Naive thymus-derived CD4-positive, alpha-beta T cell (primary cell): Measurements from ENCODE around the gene GNPTAB. TPM values are rescaled to one million over a fixed set of nuclear protein-coding genes. Genes with fewer than 3 reads are reported as not detected.
A peak's percentile ranks its signal among the peaks of the same experiment; 100 is the strongest.

Experiments used
- ATAC-seq: fragments of 150-1000 bp; cut with Tn5 transposase; 2 replicates; pipeline ENCODE4 v1.10.0; 2021; ENCODE audit warnings: mild to moderate bottlenecking, moderate library complexity
- CTCF ChIA-PET: fragments of 350-600 bp; sonication (Branson Sonifier 250); formaldehyde crosslinking; loops from one replicate; lab custom pipeline; 2021; ENCODE audit warnings: antibody characterized with exemption; lab: Charles Lee
- POLR2A ChIA-PET: fragments of 350-600 bp; sonication (Branson Sonifier 250); formaldehyde crosslinking; loops from one replicate; lab custom pipeline; 2021; ENCODE audit warnings: antibody characterized with exemption, inconsistent platforms; lab: Charles Lee
- DNase-seq, 9 donors: peaks; one replicate each; pipeline versions ENCODE4 v3.0.0 to v3.0.0-alpha.2; 2020 to 2022; ENCODE audit warnings: mixed read lengths in 1 of 9
- H3K27ac ChIP-seq: one replicate; pipeline ENCODE4 v1.7.0; 2013; ENCODE audit warnings: mild to moderate bottlenecking, low read depth, low read length, moderate library complexity
- H3K27me3 ChIP-seq, 2 donors: one replicate each; pipeline ENCODE4 v1.7.0; 2013; ENCODE audit warnings: low read length in 2 of 2, mild to moderate bottlenecking in 2 of 2, moderate library complexity in 2 of 2; ENCODE audit not compliant: control insufficient read depth in 2 of 2, insufficient read depth in 2 of 2
- H3K36me3 ChIP-seq, 3 experiments: 1 replicate in 2 of 3; 2 replicates in 1 of 3; pipeline ENCODE4 v1.7.0; 2013; ENCODE audit warnings: low read length in 3 of 3, mild to moderate bottlenecking in 3 of 3, moderate library complexity in 1 of 3; ENCODE audit not compliant: insufficient read depth in 3 of 3, control insufficient read depth in 2 of 3
- H3K4me1 ChIP-seq, 2 donors: one replicate each; pipeline ENCODE4 v1.7.0; 2013; ENCODE audit warnings: low read length in 2 of 2, mild to moderate bottlenecking in 2 of 2, moderate library complexity in 1 of 2; ENCODE audit not compliant: control insufficient read depth in 2 of 2, insufficient read depth in 2 of 2
- H3K4me3 ChIP-seq: 2 replicates; pipeline ENCODE4 v1.7.0; 2013; ENCODE audit warnings: mild to moderate bottlenecking, low read length
- H3K9me3 ChIP-seq, 3 experiments: 1 replicate in 2 of 3; 2 replicates in 1 of 3; pipeline ENCODE4 v1.7.0; 2013; ENCODE audit warnings: low read length in 3 of 3; ENCODE audit not compliant: control insufficient read depth in 2 of 3
- H3K27ac Mint-ChIP-seq, 9 donors: one replicate each; pipeline ENCODE4 v1.8.0; 2020 to 2022; ENCODE audit warnings: mixed read lengths in 9 of 9, mild to moderate bottlenecking in 8 of 9, moderate library complexity in 5 of 9, inconsistent platforms in 2 of 9
- H3K27me3 Mint-ChIP-seq, 5 donors: one replicate each; pipeline ENCODE4 v1.8.0; 2021 to 2022; ENCODE audit warnings: mixed read lengths in 5 of 5, mild to moderate bottlenecking in 1 of 5
- H3K36me3 Mint-ChIP-seq, 5 donors: one replicate each; pipeline ENCODE4 v1.8.0; 2020 to 2022; ENCODE audit warnings: mixed read lengths in 5 of 5, mild to moderate bottlenecking in 3 of 5, inconsistent platforms in 1 of 5
- H3K4me1 Mint-ChIP-seq, 7 donors: one replicate each; pipeline ENCODE4 v1.8.0; 2020 to 2022; ENCODE audit warnings: mixed read lengths in 7 of 7, mild to moderate bottlenecking in 3 of 7, inconsistent platforms in 1 of 7
- H3K4me3 Mint-ChIP-seq, 10 donors: one replicate each; pipeline ENCODE4 v1.8.0; 2020 to 2022; ENCODE audit warnings: mild to moderate bottlenecking in 10 of 10, mixed read lengths in 10 of 10, moderate library complexity in 6 of 10, inconsistent platforms in 2 of 10
- H3K9me3 Mint-ChIP-seq, 11 donors: one replicate each; pipeline ENCODE4 v1.8.0; 2020 to 2022; ENCODE audit warnings: mixed read lengths in 11 of 11, mild to moderate bottlenecking in 4 of 11, inconsistent platforms in 1 of 11, moderate library complexity in 1 of 11
- intact Hi-C, 2 donors: fragments of 100-400 bp; cut with micrococcal nuclease; formaldehyde crosslinking; loops; one replicate each; pipeline ENCODE4 v1.15.1; 2023
- polyA plus RNA-seq, 2 donors: library from polyadenylated mRNA; unstranded; fragments of 300-500 nt; fragmentation: Illumina TruSeq; gene quantifications; one replicate each; pipeline ENCODE4 v1.2.3, GENCODE V29; 2021
- total RNA-seq, 6 experiments: library from RNA in 5 of 6; stranded (reverse) in 5 of 6; gene quantifications; 1 replicate in 5 of 6; 2 replicates in 1 of 6; pipeline ENCODE4 v1.2.3 and lab custom pipeline; 2021 to 2026

Gene GNPTAB
- total and polyA plus RNA-seq, 7 experiments from 2014 or later: 28.2 to 85.1 (median 44.4) TPM

DNA sequence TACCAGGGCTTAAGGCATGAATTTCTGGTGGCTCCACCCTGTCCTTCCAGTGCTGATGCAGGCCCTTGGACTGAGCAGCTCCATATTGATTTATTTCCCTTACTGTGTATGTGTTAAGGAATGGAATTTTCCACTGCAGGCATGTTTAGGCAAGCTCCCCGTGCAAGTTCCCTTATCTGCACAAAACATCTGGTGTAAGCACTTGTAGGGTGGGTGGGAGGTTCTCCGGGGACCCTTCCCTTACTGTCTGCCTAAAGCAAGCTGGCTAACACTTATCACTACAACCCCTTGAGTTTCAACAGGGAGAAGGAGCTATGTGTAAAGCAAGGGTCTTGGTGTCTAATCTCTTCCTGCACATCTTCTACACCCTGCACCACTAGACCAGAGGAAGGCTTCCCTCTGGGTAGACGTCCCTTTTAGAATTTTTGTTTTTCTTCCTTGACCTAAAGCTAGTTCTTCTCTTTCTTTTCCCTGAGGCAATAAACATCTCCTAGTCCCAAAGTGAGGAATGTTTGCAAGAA, 24.7 kb upstream of the GNPTAB start:
- peaks cover 0 to 3% (median 0%) of the 10 kb centered on the region in 5 donors for H3K27me3 Mint-ChIP-seq
- H3K4me1 Mint-ChIP-seq: peaks cover 0 to 23% (median 0%) of the 10 kb centered on the region in 7 donors
- Histone ChIP-seq H3K4me1 (no peaks in the 10 kb centered on the region), H3K36me3 (no peaks in the 10 kb centered on the region), H3K27me3 (no peaks in the 10 kb centered on the region), H3K27ac (no peak overlapping the region), H3K9me3 (no peaks in the 10 kb centered on the region), H3K4me3 (no peak overlapping the region)
- peaks cover 0 to 7% (median 0%) of the 10 kb centered on the region in 11 donors for H3K9me3 Mint-ChIP-seq
- H3K4me3 Mint-ChIP-seq: no peak overlapping the region
- no peak overlapping the region for H3K27ac Mint-ChIP-seq
- no peak for ATAC-seq
- intact Hi-C loops: no loop called here
- ChIA-PET POLR2A (no interaction called here), CTCF (interaction anchor here (0.6 kb wide), 1 partner anchor 1591 kb away, joined by 4 read pairs; no protein-coding TSS in a partner anchor)
- peaks cover 0 to 5% (median 0%) of the 10 kb centered on the region in 5 donors for H3K36me3 Mint-ChIP-seq
- no peak for DNase-seq

DNA sequence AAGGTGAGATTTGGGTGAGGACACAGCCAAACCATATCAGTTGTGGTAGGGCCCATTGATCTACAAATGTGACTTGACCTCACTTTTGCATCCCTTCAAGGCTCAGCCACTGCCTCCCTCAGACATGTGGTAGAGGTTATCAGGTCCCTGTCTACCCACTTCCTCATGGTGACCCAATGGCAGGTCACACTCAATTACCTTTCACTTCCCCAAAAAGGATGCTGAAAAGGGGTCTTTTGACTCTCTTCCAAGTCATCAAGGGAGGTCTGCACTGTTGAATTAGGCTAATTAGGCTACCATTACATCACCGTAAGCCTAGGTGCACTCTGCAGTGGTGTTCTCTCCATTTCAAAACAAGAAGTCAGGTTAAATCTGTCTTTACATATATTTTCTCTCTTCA, 24.0 kb upstream of the GNPTAB start:
- no peak overlapping the region for H3K4me3 Mint-ChIP-seq
- CTCF ChIA-PET: no interaction called here
- Histone ChIP-seq H3K27ac (no peak overlapping the region), H3K36me3 (no peaks in the 10 kb centered on the region), H3K27me3 (no peaks in the 10 kb centered on the region), H3K9me3 (no peaks in the 10 kb centered on the region), H3K4me1 (no peaks in the 10 kb centered on the region), H3K4me3 (no peak overlapping the region)
- H3K27me3 Mint-ChIP-seq: peaks cover 0 to 3% (median 0%) of the 10 kb centered on the region in 5 donors
- no peak for DNase-seq
- no peak overlapping the region for H3K27ac Mint-ChIP-seq
- peaks cover 0 to 19% (median 0%) of the 10 kb centered on the region in 7 donors for H3K4me1 Mint-ChIP-seq
- ATAC-seq: no peak
- POLR2A ChIA-PET: no interaction called here
- peaks cover 0 to 5% (median 0%) of the 10 kb centered on the region in 5 donors for H3K36me3 Mint-ChIP-seq
- peaks cover 0 to 7% (median 0%) of the 10 kb centered on the region in 11 donors for H3K9me3 Mint-ChIP-seq
- intact Hi-C loops: no loop called here

DNA sequence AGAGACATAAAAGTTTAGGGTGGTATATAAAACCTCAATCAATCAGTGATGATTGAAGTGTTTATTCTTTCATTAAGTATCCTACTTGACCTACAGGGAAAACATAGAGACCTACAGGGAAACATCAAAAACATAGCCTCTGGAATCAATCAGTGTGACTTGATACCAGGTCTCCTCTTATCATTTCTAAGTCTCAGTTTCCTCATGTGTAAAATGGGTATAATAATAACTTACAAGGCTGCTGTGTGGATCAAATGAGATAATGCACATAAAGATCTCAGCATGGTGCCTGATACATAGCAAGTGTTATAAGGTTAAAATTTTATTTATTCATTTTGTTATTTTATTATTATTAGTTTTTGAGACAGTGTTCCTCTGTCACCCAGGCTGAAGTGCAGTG, 22.2 kb upstream of the GNPTAB start:
- Histone ChIP-seq H3K36me3 (no peaks in the 10 kb centered on the region), H3K4me1 (no peaks in the 10 kb centered on the region), H3K27me3 (no peaks in the 10 kb centered on the region), H3K4me3 (no peak overlapping the region), H3K9me3 (no peaks in the 10 kb centered on the region), H3K27ac (no peak overlapping the region)
- no peak for ATAC-seq
- H3K27me3 Mint-ChIP-seq: peaks cover 0 to 3% (median 0%) of the 10 kb centered on the region in 5 donors
- peaks cover 0 to 7% (median 0%) of the 10 kb centered on the region in 11 donors for H3K9me3 Mint-ChIP-seq
- POLR2A ChIA-PET: no interaction called here
- no peak overlapping the region for H3K4me3 Mint-ChIP-seq
- peaks cover 0 to 15% (median 0%) of the 10 kb centered on the region in 7 donors for H3K4me1 Mint-ChIP-seq
- intact Hi-C loops: no loop called here
- no peak for DNase-seq
- no peak overlapping the region for H3K27ac Mint-ChIP-seq
- CTCF ChIA-PET: no interaction called here
- H3K36me3 Mint-ChIP-seq: peaks cover 0 to 5% (median 0%) of the 10 kb centered on the region in 5 donors

DNA sequence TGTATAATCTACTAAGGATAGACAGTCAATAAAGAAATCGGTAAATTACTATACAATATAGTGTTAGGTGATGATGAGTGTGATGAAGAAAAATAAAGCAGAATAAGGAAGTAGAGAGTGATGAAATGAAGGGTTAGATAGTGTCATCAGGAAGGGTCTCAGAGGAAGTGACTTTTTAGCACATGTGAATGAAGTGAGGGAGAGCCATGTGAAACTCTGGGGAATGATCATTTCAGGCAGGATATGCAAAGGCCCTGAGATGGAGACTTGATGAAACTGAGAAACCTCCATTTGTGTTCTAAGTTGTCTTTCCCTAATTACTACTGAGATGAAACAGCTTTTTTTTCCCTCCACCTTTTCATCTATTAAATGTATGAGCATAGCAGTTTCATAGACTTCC, 19.4 kb upstream of the GNPTAB start:
- peaks cover 0 to 6% (median 0%) of the 10 kb centered on the region in 11 donors for H3K9me3 Mint-ChIP-seq
- intact Hi-C loops: no loop called here
- H3K4me1 Mint-ChIP-seq: peaks cover 0 to 10% (median 0%) of the 10 kb centered on the region in 7 donors
- Histone ChIP-seq H3K9me3 (no peaks in the 10 kb centered on the region), H3K4me1 (no peaks in the 10 kb centered on the region), H3K36me3 (no peaks in the 10 kb centered on the region), H3K27me3 (no peaks in the 10 kb centered on the region), H3K4me3 (no peak overlapping the region), H3K27ac (no peak overlapping the region)
- peaks cover 0 to 5% (median 0%) of the 10 kb centered on the region in 5 donors for H3K36me3 Mint-ChIP-seq
- CTCF ChIA-PET: no interaction called here
- ATAC-seq (peak; percentile 51), DNase-seq (no peak)
- H3K27ac Mint-ChIP-seq: no peak overlapping the region
- no peak overlapping the region for H3K4me3 Mint-ChIP-seq
- H3K27me3 Mint-ChIP-seq: peaks cover 0 to 3% (median 0%) of the 10 kb centered on the region in 5 donors
- POLR2A ChIA-PET: no interaction called here

DNA sequence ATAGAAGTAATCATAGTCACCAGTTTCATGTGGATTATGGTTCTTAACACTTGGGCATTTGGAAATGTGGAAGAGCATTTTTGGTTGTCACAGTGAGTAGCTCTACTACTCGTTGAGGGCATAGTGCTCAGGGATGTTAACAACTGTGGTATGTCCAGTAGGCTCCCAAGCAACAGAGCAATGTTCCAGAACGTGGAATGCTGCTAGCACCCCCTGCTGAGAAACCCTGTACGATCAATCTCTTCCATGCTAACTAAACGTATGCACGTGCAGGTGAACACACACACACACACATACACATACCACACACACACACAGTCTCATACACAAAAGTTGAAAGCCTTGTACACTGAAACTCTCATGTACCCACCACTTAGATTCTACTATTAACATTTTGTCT, 16.6 kb upstream of the GNPTAB start:
- no peaks in the 10 kb centered on the region for H3K27me3 ChIP-seq
- Mint-ChIP-seq H3K4me3 (no peak overlapping the region), H3K9me3 (no peaks in the 10 kb centered on the region), H3K27me3 (peaks cover 0 to 3% (median 0%) of the 10 kb centered on the region in 5 donors), H3K36me3 (no peaks in the 10 kb centered on the region), H3K4me1 (peaks cover 0 to 4% (median 0%) of the 10 kb centered on the region in 7 donors), H3K27ac (no peak overlapping the region)
- H3K36me3 ChIP-seq: no peaks in the 10 kb centered on the region
- no peak for ATAC-seq
- intact Hi-C loops: no loop called here
- H3K27ac ChIP-seq: no peak overlapping the region
- H3K4me3 ChIP-seq: no peak overlapping the region
- H3K4me1 ChIP-seq: no peaks in the 10 kb centered on the region
- H3K9me3 ChIP-seq: no peaks in the 10 kb centered on the region
- ChIA-PET CTCF (interaction anchor here (1.2 kb wide), 1 partner anchor 74 kb away, joined by 4 read pairs; no protein-coding TSS in a partner anchor), POLR2A (no interaction called here)
- DNase-seq: no peak

DNA sequence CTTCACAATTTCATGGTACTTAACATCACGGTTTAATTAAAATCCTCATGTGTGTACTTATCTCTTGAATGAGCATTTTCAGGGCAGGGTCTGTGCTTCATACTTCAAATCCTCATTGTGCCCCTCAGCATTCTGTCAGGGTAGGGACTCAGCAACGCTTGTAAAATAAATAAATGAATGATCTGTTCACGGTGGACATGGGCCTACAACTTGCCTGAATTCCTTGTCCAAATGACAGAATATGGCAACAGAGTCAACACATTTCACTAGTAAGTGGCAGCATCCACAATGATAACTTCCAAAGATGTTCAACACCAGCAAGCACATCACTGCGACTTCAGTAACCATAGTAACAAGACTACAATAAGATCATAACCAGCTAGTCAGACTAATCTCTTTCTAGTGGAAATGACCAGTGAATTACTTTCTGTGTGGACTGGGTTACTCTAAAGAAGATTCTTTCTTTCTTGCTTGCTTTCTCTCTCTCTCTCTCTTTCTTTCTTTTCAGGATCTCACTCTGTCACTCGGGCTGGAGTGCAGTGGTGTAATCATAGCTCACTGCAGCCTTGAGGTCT, 14.5 kb upstream of the GNPTAB start:
- no peak for ATAC-seq
- CTCF ChIA-PET: interaction anchor here (0.6 kb wide), 1 partner anchor 72 kb away, joined by 4 read pairs; no protein-coding TSS in a partner anchor
- H3K36me3 Mint-ChIP-seq: no peaks in the 10 kb centered on the region

More for the DNA sequence above, 14.5 kb upstream of the GNPTAB start:
- H3K27ac ChIP-seq: no peak overlapping the region
- H3K9me3 ChIP-seq: no peaks in the 10 kb centered on the region
- no peaks in the 10 kb centered on the region for H3K36me3 ChIP-seq
- no peaks in the 10 kb centered on the region for H3K27me3 ChIP-seq
- intact Hi-C loops: no loop called here
- no peak overlapping the region for H3K4me3 Mint-ChIP-seq
- POLR2A ChIA-PET: interaction anchor here (0.8 kb wide), 1 partner anchor 16 kb away, joined by 4 read pairs; no protein-coding TSS in a partner anchor
- H3K27me3 Mint-ChIP-seq: peaks cover 0 to 6% (median 0%) of the 10 kb centered on the region in 5 donors
- peak overlapping the region in 1 of 9 donors; percentile 29 for H3K27ac Mint-ChIP-seq
- no peak for DNase-seq
- H3K4me1 ChIP-seq: no peaks in the 10 kb centered on the region
- H3K4me3 ChIP-seq: no peak overlapping the region
- H3K9me3 Mint-ChIP-seq: no peaks in the 10 kb centered on the region
- peaks cover 0 to 3% (median 0%) of the 10 kb centered on the region in 7 donors for H3K4me1 Mint-ChIP-seq
